Neuronal stem cell (in vitro differentiated cells): ENCODE results near the gene CTF1. TPM values are rescaled to one million over a fixed set of nuclear protein-coding genes. Genes with fewer than 3 reads are reported as not detected.

ENCODE experiments used
- DNase-seq: peaks from one replicate; pipeline ENCODE4 v3.0.0-alpha.2; 2013; ENCODE audit warnings: low spot score
- H2AFZ ChIP-seq: one replicate; pipeline ENCODE4 v1.6.1; 2013; ENCODE audit warnings: mild to moderate bottlenecking, low read length, inconsistent platforms
- H2AK5ac ChIP-seq: 2 replicates; pipeline ENCODE4 v1.6.1; 2013; ENCODE audit warnings: low read depth, mild to moderate bottlenecking, inconsistent platforms, low read length, moderate library complexity, mixed read lengths
- H2BK120ac ChIP-seq: 2 replicates; pipeline ENCODE4 v1.6.1; 2013; ENCODE audit warnings: low read depth, mild to moderate bottlenecking, inconsistent platforms, low read length, moderate library complexity, mixed read lengths
- H2BK12ac ChIP-seq: one replicate; pipeline ENCODE4 v1.6.1; 2013; ENCODE audit warnings: low read length, inconsistent platforms
- H2BK15ac ChIP-seq: 2 replicates; pipeline ENCODE4 v1.6.1; 2013; ENCODE audit warnings: mild to moderate bottlenecking, low read length, inconsistent platforms, mixed read lengths
- H2BK5ac ChIP-seq: one replicate; pipeline ENCODE4 v1.6.1; 2013; ENCODE audit warnings: inconsistent platforms, mild to moderate bottlenecking, low read length, moderate library complexity
- H3K14ac ChIP-seq: one replicate; pipeline ENCODE4 v1.6.1; 2013; ENCODE audit warnings: low read length, inconsistent platforms
- H3K18ac ChIP-seq: 2 replicates; pipeline ENCODE4 v1.6.1; 2013; ENCODE audit warnings: low read length, inconsistent platforms
- H3K23ac ChIP-seq: 2 replicates; pipeline ENCODE4 v1.6.1; 2013; ENCODE audit warnings: low read depth, mild to moderate bottlenecking, mixed read lengths, low read length, inconsistent platforms; ENCODE audit not compliant: poor library complexity
- H3K27ac ChIP-seq: replicated peaks from 3 replicates; pipeline ENCODE4 v1.5.1; 2013; ENCODE audit warnings: low read length, inconsistent platforms
- H3K27me3 ChIP-seq, 3 experiments: 2 replicates each; pipeline ENCODE4 v1.6.1; 2013; ENCODE audit warnings: low read length in 3 of 3, mild to moderate bottlenecking in 2 of 3, inconsistent platforms in 1 of 3, low read depth in 1 of 3, mixed read lengths in 1 of 3, moderate library complexity in 1 of 3; ENCODE audit not compliant: control insufficient read depth in 3 of 3, insufficient read depth in 3 of 3
- H3K36me3 ChIP-seq, 2 donors: replicated peaks in 1 of 2; 2 replicates each; pipeline ENCODE4 v1.6.1; 2013; ENCODE audit warnings: low read length in 2 of 2; ENCODE audit not compliant: control insufficient read depth in 2 of 2, insufficient read depth in 2 of 2
- H3K4ac ChIP-seq: 2 replicates; pipeline ENCODE4 v1.6.1; 2013; ENCODE audit warnings: inconsistent platforms, mild to moderate bottlenecking, low read length, moderate library complexity
- H3K4me1 ChIP-seq, 2 donors: 1 replicate in 1 of 2; 2 replicates in 1 of 2; pipeline ENCODE4 v1.6.1; 2013; ENCODE audit warnings: low read length in 2 of 2, low read depth in 1 of 2; ENCODE audit not compliant: control insufficient read depth in 2 of 2, insufficient read depth in 1 of 2
- H3K4me2 ChIP-seq: one replicate; pipeline ENCODE4 v1.6.1; 2013; ENCODE audit warnings: mild to moderate bottlenecking, low read length, inconsistent platforms; ENCODE audit not compliant: insufficient read depth, poor library complexity, severe bottlenecking
- H3K4me3 ChIP-seq, 2 donors: 2 replicates each; pipeline ENCODE4 v1.5.1; 2013; ENCODE audit warnings: low read length in 2 of 2, mild to moderate bottlenecking in 2 of 2, inconsistent platforms in 1 of 2, moderate library complexity in 1 of 2
- H3K79me1 ChIP-seq: one replicate; pipeline ENCODE4 v1.6.1; 2013; ENCODE audit warnings: low read depth, mild to moderate bottlenecking, inconsistent platforms, low read length, moderate library complexity
- H3K9ac ChIP-seq: one replicate; pipeline ENCODE4 v1.6.1; 2013; ENCODE audit warnings: mild to moderate bottlenecking, low read depth, low read length, inconsistent platforms; ENCODE audit not compliant: poor library complexity
- H3K9me3 ChIP-seq, 2 donors: replicated peaks in 1 of 2; 2 replicates each; pipeline versions ENCODE3 to v1.6.1; 2013; ENCODE audit warnings: low read length in 2 of 2, mild to moderate bottlenecking in 2 of 2, inconsistent platforms in 1 of 2, low read depth in 1 of 2, mixed read lengths in 1 of 2, moderate library complexity in 1 of 2; ENCODE audit not compliant: control insufficient read depth in 2 of 2, insufficient read depth in 1 of 2
- H4K8ac ChIP-seq: one replicate; pipeline ENCODE4 v1.6.1; 2013; ENCODE audit warnings: low read depth, mild to moderate bottlenecking, inconsistent platforms, low read length, moderate library complexity
- H4K91ac ChIP-seq: one replicate; pipeline ENCODE4 v1.6.1; 2013; ENCODE audit warnings: low read length, low read depth, mild to moderate bottlenecking, inconsistent platforms; ENCODE audit not compliant: poor library complexity
- WGBS, 2 donors: extraction: QIAGEN DNeasy Blood & Tissue Kit; methylation state at CpG; one replicate each; pipeline ENCODE4 v1.1.7; 2013; ENCODE audit warnings: missing lambda C conversion rate in 2 of 2, mixed read lengths in 1 of 2; ENCODE audit not compliant: insufficient read length in 2 of 2, insufficient replicate concordance in 1 of 2; ENCODE audit errors: extremely low coverage in 2 of 2; 5-methylcytosine and 5-hydroxymethylcytosine counted together
- small RNA-seq: library from polyadenylated mRNA; stranded (forward); fragments of <200 nt; extraction: miRNeasy Mini kit (QIAGEN cat#:217004); gene quantifications from one replicate; pipeline ENCODE3, GENCODE V24; 2013; ENCODE audit not compliant: insufficient read depth

CTF1 gene

DNA sequence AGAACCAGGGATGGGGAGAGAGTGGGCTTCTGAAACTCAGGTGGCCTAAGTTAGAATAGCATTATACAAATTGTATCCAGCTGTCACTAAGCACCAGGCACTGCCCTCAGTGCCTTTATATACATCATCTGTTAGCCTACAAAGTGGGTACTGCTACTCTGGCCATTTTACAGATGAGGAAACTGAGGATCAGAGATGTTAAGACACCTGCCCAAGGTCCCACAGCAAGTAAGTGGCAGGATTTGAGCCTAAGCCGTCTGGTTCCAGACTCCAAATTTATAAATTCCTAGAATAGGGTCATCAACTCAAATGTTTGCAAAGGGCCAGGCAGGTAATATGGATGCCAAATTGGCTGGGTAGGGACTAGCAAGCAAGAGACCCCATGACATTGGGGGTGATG lies 54.8 kb downstream of the CTF1 start:
- Histone ChIP-seq H3K23ac (no peak overlapping the region), H3K18ac (no peak overlapping the region), H2BK120ac (no peak overlapping the region), H2BK12ac (no peak overlapping the region), H3K27ac (no peak overlapping the region), H3K9ac (no peak overlapping the region), H3K27me3 (no peaks in the 10 kb centered on the region), H4K8ac (no peak overlapping the region), H4K91ac (no peak overlapping the region), H3K4me1 (peaks cover 24 to 26% of the 10 kb centered on the region in 2 donors), H3K36me3 (peaks cover 7 to 11% of the 10 kb centered on the region in 2 donors), H3K4me2 (no peak overlapping the region), H3K14ac (no peak overlapping the region), H3K79me1 (peaks cover 14% of the 10 kb centered on the region), H3K4ac (no peak overlapping the region), H2AFZ (no peak overlapping the region), H3K4me3 (no peak overlapping the region), H2AK5ac (no peak overlapping the region), H3K9me3 (no peaks in the 10 kb centered on the region), H2BK5ac (no peak overlapping the region), H2BK15ac (no peak overlapping the region)
- WGBS, 2 donors: no CpG with 5 or more reads among the region's 1 CpG
- DNase-seq: no peak

DNA sequence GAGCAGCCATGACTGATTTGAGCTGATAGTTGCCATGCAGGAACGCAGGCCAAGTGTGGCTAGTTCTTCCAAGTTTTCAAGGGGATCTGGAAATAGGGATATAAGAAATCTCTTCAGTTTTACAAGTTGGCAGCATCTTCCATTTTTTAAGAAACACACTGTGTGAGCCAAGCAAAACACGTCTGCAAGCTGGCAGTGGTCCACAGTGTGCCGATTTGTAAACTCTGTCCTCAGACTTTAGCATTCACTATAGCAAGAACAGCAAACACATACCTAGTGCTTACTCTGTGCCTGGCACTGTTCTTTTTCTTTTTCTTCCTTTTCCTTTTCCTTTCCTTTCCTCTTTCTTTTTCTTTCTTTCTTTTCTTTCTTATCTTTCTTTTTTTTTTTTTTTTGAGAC lies 55.3 kb downstream of the CTF1 start:
- Histone ChIP-seq H3K4me3 (no peak overlapping the region), H3K9me3 (no peaks in the 10 kb centered on the region), H3K18ac (no peak overlapping the region), H3K14ac (no peak overlapping the region), H4K91ac (no peak overlapping the region), H3K27me3 (no peaks in the 10 kb centered on the region), H2BK15ac (no peak overlapping the region), H3K36me3 (peaks cover 4 to 5% of the 10 kb centered on the region in 2 donors), H3K9ac (no peak overlapping the region), H2BK12ac (no peak overlapping the region), H2AFZ (no peak overlapping the region), H4K8ac (no peak overlapping the region), H2BK120ac (no peak overlapping the region), H3K79me1 (peaks cover 13% of the 10 kb centered on the region), H3K4me2 (no peak overlapping the region), H2BK5ac (no peak overlapping the region), H3K4me1 (peaks cover 23 to 26% of the 10 kb centered on the region in 2 donors), H3K27ac (no peak overlapping the region), H2AK5ac (no peak overlapping the region), H3K23ac (no peak overlapping the region), H3K4ac (no peak overlapping the region)
- DNase-seq: no peak
- WGBS, 2 donors: no CpG with 5 or more reads among the region's 3 CpGs

DNA sequence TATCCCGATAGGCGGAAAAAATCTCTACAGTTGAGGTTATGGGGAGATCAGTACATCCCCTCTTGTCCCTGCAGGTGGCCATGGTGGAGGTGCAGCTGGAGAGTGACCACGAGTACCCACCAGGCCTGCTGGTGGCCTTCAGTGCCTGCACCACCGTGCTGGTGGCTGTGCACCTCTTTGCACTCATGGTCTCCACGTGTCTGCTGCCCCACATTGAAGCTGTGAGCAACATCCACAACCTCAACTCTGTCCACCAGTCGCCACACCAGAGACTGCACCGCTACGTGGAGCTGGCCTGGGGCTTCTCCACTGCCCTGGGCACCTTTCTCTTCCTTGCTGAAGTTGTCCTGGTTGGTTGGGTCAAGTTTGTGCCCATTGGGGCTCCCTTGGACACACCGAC lies 56.7 kb downstream of the CTF1 start:
- H3K9ac ChIP-seq: peak overlapping the region; percentile 79
- H3K9me3 ChIP-seq: no peaks in the 10 kb centered on the region
- H4K91ac ChIP-seq: no peak overlapping the region
- no peak overlapping the region for H3K4ac ChIP-seq
- DNase-seq: no peak
- H4K8ac ChIP-seq: no peak overlapping the region
- no peak overlapping the region for H3K4me2 ChIP-seq
- H2BK120ac ChIP-seq: peak overlapping the region; percentile 39
- H2BK12ac ChIP-seq: no peak overlapping the region
- H3K4me3 ChIP-seq: peak overlapping the region in 1 of 2 donors; percentile 50
- H3K4me1 ChIP-seq: peaks cover 16 to 17% of the 10 kb centered on the region in 2 donors
- H3K36me3 ChIP-seq: peaks cover 0 to 2% of the 10 kb centered on the region in 2 donors
- H3K18ac ChIP-seq: peak overlapping the region; percentile 20
- no CpG with 5 or more reads among the region's 9 CpGs for WGBS, 2 donors
- H3K14ac ChIP-seq: peak overlapping the region; percentile 67
- peak overlapping the region; percentile 52 for H2BK15ac ChIP-seq
- H2AFZ ChIP-seq: peak overlapping the region; percentile 61
- H3K23ac ChIP-seq: peak overlapping the region; percentile 92
- no peak overlapping the region for H3K27ac ChIP-seq
- H2BK5ac ChIP-seq: peak overlapping the region; percentile 21
- peaks cover 11% of the 10 kb centered on the region for H3K79me1 ChIP-seq
- H2AK5ac ChIP-seq: peak overlapping the region; percentile 47
- no peaks in the 10 kb centered on the region for H3K27me3 ChIP-seq

Small RNAs within 50 kb of the gene (small RNA-seq; reads per million reads assigned to genes)
- gene AC135048.1: not detected
- not detected for gene MIR4519
- gene MIR762: not detected
